Glutamatergic neuron (in vitro differentiated cells): ENCODE measurements around the gene PALS1. TPM values are rescaled to one million over a fixed set of nuclear protein-coding genes. Genes with fewer than 3 reads are reported as not detected.

ENCODE experiments used
- DNase-seq: peaks from one replicate; pipeline ENCODE4 v3.0.0; 2022
- H3K27ac Mint-ChIP-seq: one replicate; pipeline ENCODE4 v1.8.0; 2020; ENCODE audit warnings: mild to moderate bottlenecking, mixed read lengths, inconsistent platforms; ENCODE audit not compliant: unreplicated experiment
- H3K27me3 Mint-ChIP-seq: one replicate; pipeline ENCODE4 v1.8.0; 2020; ENCODE audit warnings: mild to moderate bottlenecking, moderate library complexity, mixed read lengths, inconsistent platforms; ENCODE audit not compliant: unreplicated experiment
- H3K36me3 Mint-ChIP-seq: one replicate; pipeline ENCODE4 v1.8.0; 2020; ENCODE audit warnings: mild to moderate bottlenecking, mixed read lengths, inconsistent platforms; ENCODE audit not compliant: unreplicated experiment
- H3K4me1 Mint-ChIP-seq: one replicate; pipeline ENCODE4 v1.8.0; 2020; ENCODE audit warnings: mild to moderate bottlenecking, low read depth, mixed read lengths, inconsistent platforms; ENCODE audit not compliant: unreplicated experiment
- H3K4me3 Mint-ChIP-seq: one replicate; pipeline ENCODE4 v1.8.0; 2020; ENCODE audit warnings: mild to moderate bottlenecking, mixed read lengths, inconsistent platforms; ENCODE audit not compliant: unreplicated experiment
- H3K9me3 Mint-ChIP-seq: one replicate; pipeline ENCODE4 v1.8.0; 2020; ENCODE audit warnings: mild to moderate bottlenecking, moderate library complexity, mixed read lengths, inconsistent platforms; ENCODE audit not compliant: unreplicated experiment
- total RNA-seq: library from RNA; stranded (reverse); fragmentation: NEBNext Ultra II Directional; extraction: Animal tissue kit (Norgen Biotek cat#: 25700); gene quantifications from one replicate; pipeline ENCODE4 v1.2.1, GENCODE V29; 2021; ENCODE audit not compliant: unreplicated experiment
- TF ChIP-seq, protein P1 (sequence below): fragments of 200-600 bp; sonication (generic); IDR thresholded peaks from one replicate; pipeline ENCODE4 v1.5.0; 2021; ENCODE audit not compliant: partially characterized antibody, unreplicated experiment

Gene PALS1
- total RNA-seq, 1 donor from 2014 or later, result 4.5 TPM

DNA sequence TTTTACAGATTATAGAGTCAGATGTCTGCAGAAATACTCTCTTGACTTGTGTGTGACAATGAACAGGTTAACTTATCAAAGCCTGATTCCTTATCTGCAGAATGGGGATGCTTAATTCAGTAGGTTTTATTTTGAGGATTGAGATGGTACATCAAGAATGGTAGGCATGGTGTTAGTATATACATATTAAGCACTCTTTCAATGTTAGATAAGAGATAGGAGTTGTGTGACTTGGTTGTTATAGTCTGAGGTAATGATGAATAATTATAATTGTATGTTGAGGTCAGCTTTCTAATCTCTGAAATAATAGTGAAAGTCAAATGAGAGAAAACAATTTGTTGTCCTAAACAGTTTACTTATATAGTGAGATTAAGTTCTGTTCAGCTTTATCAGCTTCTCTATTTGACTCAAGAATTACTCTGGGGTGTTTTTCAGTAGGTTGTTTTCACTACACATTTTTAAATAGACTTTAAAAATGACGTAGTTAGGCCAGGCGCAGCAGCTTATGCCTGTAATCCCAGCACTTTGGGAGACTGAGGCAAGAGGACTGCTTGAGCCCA is 11.9 kb downstream of the PALS1 start:
- H3K36me3 Mint-ChIP-seq, result no peaks in the 10 kb centered on the region
- H3K27me3 Mint-ChIP-seq, result no peaks in the 10 kb centered on the region
- H3K4me3 Mint-ChIP-seq, result no peak overlapping the region
- TF ChIP-seq, protein P1, sequence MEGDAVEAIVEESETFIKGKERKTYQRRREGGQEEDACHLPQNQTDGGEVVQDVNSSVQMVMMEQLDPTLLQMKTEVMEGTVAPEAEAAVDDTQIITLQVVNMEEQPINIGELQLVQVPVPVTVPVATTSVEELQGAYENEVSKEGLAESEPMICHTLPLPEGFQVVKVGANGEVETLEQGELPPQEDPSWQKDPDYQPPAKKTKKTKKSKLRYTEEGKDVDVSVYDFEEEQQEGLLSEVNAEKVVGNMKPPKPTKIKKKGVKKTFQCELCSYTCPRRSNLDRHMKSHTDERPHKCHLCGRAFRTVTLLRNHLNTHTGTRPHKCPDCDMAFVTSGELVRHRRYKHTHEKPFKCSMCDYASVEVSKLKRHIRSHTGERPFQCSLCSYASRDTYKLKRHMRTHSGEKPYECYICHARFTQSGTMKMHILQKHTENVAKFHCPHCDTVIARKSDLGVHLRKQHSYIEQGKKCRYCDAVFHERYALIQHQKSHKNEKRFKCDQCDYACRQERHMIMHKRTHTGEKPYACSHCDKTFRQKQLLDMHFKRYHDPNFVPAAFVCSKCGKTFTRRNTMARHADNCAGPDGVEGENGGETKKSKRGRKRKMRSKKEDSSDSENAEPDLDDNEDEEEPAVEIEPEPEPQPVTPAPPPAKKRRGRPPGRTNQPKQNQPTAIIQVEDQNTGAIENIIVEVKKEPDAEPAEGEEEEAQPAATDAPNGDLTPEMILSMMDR, result no peak
- no peak for DNase-seq
- H3K9me3 Mint-ChIP-seq, result no peaks in the 10 kb centered on the region
- H3K4me1 Mint-ChIP-seq, result no peaks in the 10 kb centered on the region
- H3K27ac Mint-ChIP-seq, result no peak overlapping the region

DNA sequence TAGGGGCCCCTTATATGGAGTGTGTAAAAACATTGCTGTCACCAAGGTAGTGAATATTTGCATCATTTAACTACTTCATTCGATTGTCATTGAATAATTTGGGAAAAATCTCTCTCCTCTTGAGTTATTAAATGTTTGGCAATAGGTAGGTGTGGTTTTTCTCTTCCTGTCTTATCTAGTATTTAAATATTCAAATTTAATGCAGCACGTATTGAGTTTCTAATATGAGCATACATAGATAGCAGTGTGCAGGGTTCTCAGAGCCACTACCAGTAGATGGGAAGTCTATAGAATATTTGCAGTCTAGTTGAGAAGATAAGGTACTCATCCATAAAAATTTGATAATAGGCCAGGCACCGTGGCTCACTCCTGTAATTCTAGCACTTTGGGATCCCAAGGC is 16.7 kb downstream of the PALS1 start:
- Mint-ChIP-seq H3K27ac (no peak overlapping the region), H3K27me3 (no peaks in the 10 kb centered on the region), H3K4me3 (no peak overlapping the region), H3K4me1 (no peaks in the 10 kb centered on the region), H3K36me3 (no peaks in the 10 kb centered on the region), H3K9me3 (no peaks in the 10 kb centered on the region)
- TF ChIP-seq, protein P1, result no peak
- DNase-seq, result no peak

DNA sequence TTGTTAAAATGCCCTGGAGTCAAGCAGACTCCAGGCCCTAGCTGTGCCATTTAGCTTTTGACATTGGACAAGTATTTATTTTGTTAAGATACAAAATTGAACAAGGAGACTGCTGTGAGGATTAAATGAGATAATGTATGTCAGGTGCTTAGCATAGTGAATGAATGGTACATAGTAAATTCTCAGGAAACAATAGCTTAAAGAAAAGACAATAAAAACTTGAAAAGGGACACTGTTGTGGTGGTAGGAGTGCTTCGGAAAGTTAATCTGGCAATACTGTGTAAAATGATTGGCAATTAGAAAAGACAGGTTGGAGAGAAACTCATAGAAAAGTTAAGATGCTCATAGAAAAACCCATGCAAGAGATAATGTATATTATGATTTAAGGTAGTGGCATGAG is 19.7 kb downstream of the PALS1 start:
- Mint-ChIP-seq H3K27me3 (no peaks in the 10 kb centered on the region), H3K36me3 (no peaks in the 10 kb centered on the region), H3K4me1 (no peaks in the 10 kb centered on the region), H3K9me3 (no peaks in the 10 kb centered on the region), H3K27ac (no peak overlapping the region), H3K4me3 (no peak overlapping the region)
- no peak for DNase-seq
- TF ChIP-seq, protein P1, result no peak

DNA sequence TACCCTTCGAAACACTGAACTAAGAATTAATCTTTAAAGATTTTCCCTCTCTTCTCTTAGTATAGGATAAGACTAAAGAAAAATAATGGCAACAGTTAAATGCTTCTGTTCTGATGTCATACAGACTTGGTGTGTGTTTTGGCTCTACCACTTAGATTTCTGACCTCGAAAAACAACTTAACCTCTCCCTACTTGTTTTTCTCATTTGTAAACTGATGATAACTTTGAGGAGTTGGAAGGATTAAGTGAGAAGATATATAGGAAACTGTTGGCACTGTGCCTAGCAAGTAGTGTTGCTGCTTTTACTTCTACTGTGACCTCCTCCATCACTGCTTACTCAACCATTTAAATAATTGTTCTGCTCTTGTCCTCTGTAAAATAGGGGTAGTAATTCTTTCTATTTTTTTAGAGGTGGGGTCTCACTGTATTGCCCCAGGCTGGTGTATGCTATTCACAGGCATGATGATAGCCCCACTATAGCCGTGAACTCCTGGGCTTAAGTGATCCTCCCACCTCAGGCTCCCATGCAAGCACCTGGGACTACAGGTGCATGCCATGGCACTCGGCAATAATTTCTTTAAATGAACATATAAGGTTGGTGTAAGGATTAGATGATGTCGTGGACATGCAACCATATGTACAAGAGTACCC is 22.4 kb downstream of the PALS1 start:
- H3K27ac Mint-ChIP-seq, result no peak overlapping the region
- H3K4me1 Mint-ChIP-seq, result no peaks in the 10 kb centered on the region
- no peak overlapping the region for H3K4me3 Mint-ChIP-seq
- DNase-seq, result no peak
- no peaks in the 10 kb centered on the region for H3K36me3 Mint-ChIP-seq
- TF ChIP-seq, protein P1, result no peak
- H3K27me3 Mint-ChIP-seq, result no peaks in the 10 kb centered on the region
- no peaks in the 10 kb centered on the region for H3K9me3 Mint-ChIP-seq

DNA sequence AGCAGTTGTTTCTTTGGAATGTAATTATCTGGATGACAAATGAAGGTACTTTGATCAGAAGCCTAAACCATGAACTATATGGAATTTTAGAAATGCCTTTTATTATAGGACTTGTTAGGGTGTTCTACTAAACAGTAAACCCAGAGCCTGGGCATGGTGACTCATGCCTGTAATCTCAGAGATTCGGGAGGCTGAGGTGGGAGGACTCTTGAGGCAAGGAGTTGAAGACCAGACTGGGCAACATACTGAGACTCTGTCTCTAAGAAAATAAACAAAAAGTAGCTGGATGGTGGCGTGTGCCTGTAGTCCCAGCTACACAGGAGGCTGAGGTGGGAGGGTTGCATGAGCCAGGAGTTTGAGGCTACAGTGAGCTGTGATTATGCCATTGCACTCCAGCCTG is 23.9 kb downstream of the PALS1 start:
- H3K27me3 Mint-ChIP-seq, result peaks cover 2% of the 10 kb centered on the region
- TF ChIP-seq, protein P1, result no peak
- DNase-seq, result no peak
- H3K4me1 Mint-ChIP-seq, result peaks cover 6% of the 10 kb centered on the region
- no peaks in the 10 kb centered on the region for H3K9me3 Mint-ChIP-seq
- H3K36me3 Mint-ChIP-seq, result no peaks in the 10 kb centered on the region
- no peak overlapping the region for H3K27ac Mint-ChIP-seq
- H3K4me3 Mint-ChIP-seq, result no peak overlapping the region
